ENCODE measurements around the gene CPEB4. TPM values are rescaled to one million over a fixed set of nuclear protein-coding genes. Genes with fewer than 3 reads are reported as not detected.

The CPEB4 gene
- total and polyA plus RNA-seq, 2 donors (not counting 3 experiments of a cell fraction or from before 2014, with no cell fraction given), result 11.3 to 16.4 TPM

- H3K79me2 ChIP-seq (ENCODE audit: control insufficient read depth, insufficient read depth, low read length), result no peaks in the 10 kb centered on the region
- H3K9me1 ChIP-seq (replicated peaks; ENCODE audit: control insufficient read depth, extremely low read depth, insufficient read depth, low read length), result no peaks in the 10 kb centered on the region
- no peak overlapping the region for H3K4me3 ChIP-seq (replicated peaks in 1 of 3; ENCODE audit: insufficient read depth in 1 of 3, low read depth in 1 of 3, low read length in 3 of 3)
- no peak overlapping the region for H3K4me2 ChIP-seq (ENCODE audit: insufficient read depth, low read length)
- no peak overlapping the region for H2AFZ ChIP-seq (ENCODE audit: low read depth, low read length)
- no peaks in the 10 kb centered on the region for H3K27me3 ChIP-seq (ENCODE audit: control insufficient read depth in 2 of 2, insufficient read depth in 2 of 2, low read length in 2 of 2)
- no peak for FAIRE-seq
- CTCF ChIA-PET, result interaction anchor here (1.1 kb wide), 1 partner anchor 122 kb away, joined by 4 read pairs; no protein-coding TSS in a partner anchor
- no TSS peak for BruUV-seq (replicated peaks)
- TF ChIP-seq EZH2 (IDR thresholded peaks at IDR 0.05; ENCODE audit: borderline replicate concordance, low read depth, low read length, severe bottlenecking) (no peak), MYC (IDR thresholded peaks at IDR 0.05; ENCODE audit: low read depth, low read length) (no peak), FOS (IDR thresholded peaks at IDR 0.05; ENCODE audit: borderline replicate concordance, insufficient read depth, low read length) (no peak), JUN (IDR thresholded peaks at IDR 0.05; ENCODE audit: borderline replicate concordance, insufficient read depth, insufficient read length, low read depth) (no peak), GATA2 (IDR thresholded peaks at IDR 0.05; ENCODE audit: insufficient read depth, insufficient read length, low read depth, low read length) (no peak), POLR2AphosphoS5 (IDR thresholded peaks at IDR 0.05; ENCODE audit: insufficient read depth, low read depth, low read length) (no peak), MAX (IDR thresholded peaks at IDR 0.05; ENCODE audit: insufficient read depth, insufficient read length) (no peak), POLR2A (IDR thresholded peaks at IDR 0.05; ENCODE audit: low read depth, low read length) (no peak), CTCF (IDR thresholded peaks at IDR 0.05; ENCODE audit: extremely low read depth in 1 of 2, insufficient read depth in 1 of 2, low read depth in 1 of 2, low read length in 2 of 2) (no peak)
- no peak for DNase-seq (ENCODE audit: low read depth, low spot score)
- intact Hi-C loops (cut with micrococcal nuclease) (no loop called here), dilution Hi-C loops (cut with MboI; ENCODE audit: extremely low pct_ligation_motif_present, low sequenced_read_pairs) (no loop called here)
- H3K9me3 ChIP-seq (replicated peaks; ENCODE audit: control insufficient read depth, insufficient read depth, low read length), result no peaks in the 10 kb centered on the region
- H4K20me1 ChIP-seq (replicated peaks; ENCODE audit: control insufficient read depth, extremely low read depth, insufficient read depth, low read length), result no peaks in the 10 kb centered on the region
- H3K27ac ChIP-seq (ENCODE audit: insufficient read depth, low read depth, low read length), result no peak overlapping the region
- H3K9ac ChIP-seq (replicated peaks; ENCODE audit: extremely low read depth, insufficient read depth, low read length), result no peak overlapping the region
- H3K4me1 ChIP-seq (ENCODE audit: control insufficient read depth, extremely low read depth, insufficient read depth, low read length), result peaks cover 12% of the 10 kb centered on the region
- no peaks in the 10 kb centered on the region for H3K36me3 ChIP-seq (ENCODE audit: control insufficient read depth in 2 of 2, extremely low read depth in 1 of 2, insufficient read depth in 2 of 2, low read length in 2 of 2)
- POLR2A ChIA-PET, result no interaction called here
Observed at GRCh38 chr5:173850659-173851058, 37.5 kb upstream of the CPEB4 start.

Data from endothelial cell of umbilical vein (primary cell).